LNCAP (cell line): Measurements from ENCODE around the gene PPP2R3A.

Experiments used
- CTCF ChIP-seq: fragments of 450-650 bp; IDR thresholded peaks from 2 replicates; pipeline ENCODE4 v1.5.1; 2017; ENCODE audit warnings: mild to moderate bottlenecking

Gene PPP2R3A

GRCh38 chr3:135964160-135964955 is 1.2 kb upstream of the PPP2R3A start:
- TF ChIP-seq CTCF: no peak

DNA sequence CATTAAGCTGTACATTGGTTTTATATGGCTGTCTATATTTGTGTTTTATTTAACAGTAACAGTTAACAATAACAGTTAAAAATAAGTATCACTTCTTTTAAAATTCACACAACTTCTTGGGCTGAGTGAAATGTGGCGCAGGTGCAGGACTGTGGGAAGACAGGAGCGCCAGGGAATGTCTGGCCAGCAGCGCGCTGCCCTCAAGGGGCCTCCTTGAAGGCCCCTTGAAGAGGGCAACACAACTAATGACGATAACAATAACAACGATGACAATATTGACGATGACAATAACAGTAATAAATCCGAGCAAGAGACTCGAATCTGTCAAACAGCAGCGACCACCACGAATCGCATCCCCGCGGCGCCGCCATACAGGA is 411 bp upstream of the PPP2R3A start:
- no peak for TF ChIP-seq CTCF

DNA sequence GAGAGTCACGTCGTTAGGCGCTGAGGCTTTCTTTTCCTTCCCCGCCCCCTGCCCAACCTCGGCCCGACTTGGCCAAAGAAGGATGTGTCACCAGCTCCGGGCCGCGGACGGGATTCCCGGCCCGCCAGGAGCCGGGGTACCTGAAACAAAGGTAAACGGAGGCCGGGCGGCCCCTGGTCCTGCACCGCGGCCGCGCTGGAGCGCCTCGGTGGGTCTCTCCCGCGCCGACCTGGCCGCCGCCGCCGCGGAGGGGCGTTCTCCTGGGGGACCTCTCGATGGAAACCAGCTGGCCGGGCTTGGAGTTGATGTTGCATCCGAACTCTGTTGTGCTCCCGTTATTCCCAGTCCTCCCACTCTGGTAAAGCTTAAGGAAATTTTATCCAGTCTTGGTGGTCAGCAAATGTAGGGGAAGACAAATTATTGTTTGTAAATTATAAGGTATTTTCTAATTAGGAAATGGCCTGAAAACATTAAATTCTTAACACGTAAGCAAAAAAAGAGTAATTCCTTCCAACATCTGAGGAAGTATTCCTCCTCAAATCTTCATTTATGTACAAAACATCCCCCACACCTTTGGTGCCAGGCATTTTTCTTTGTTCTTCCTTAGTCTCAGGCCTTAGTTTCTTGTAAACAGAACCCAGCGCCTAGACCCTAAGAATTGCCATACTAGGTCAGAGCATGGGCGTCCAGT is 888 bp downstream of the PPP2R3A start:
- no peak for TF ChIP-seq CTCF

DNA sequence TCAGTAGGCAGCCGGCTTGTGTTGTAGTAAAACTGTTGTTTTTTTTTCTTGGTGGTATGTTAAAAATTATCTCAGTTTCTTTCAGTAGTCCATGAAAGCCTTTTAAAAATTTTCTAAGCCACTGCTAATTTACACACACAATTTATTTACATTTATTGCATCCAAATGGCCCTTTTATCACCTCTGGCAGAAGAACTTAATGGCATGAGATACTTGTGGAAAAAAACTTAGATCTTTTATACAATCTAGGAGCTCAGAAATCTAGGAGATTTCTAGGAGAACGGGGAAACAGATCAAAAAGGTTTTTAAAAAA is 1.4 kb downstream of the PPP2R3A start:
- TF ChIP-seq CTCF: no peak

- no peak for TF ChIP-seq CTCF
These were observed 2.3 kb downstream of the PPP2R3A start for GRCh38 chr3:135967867-135968266.

DNA sequence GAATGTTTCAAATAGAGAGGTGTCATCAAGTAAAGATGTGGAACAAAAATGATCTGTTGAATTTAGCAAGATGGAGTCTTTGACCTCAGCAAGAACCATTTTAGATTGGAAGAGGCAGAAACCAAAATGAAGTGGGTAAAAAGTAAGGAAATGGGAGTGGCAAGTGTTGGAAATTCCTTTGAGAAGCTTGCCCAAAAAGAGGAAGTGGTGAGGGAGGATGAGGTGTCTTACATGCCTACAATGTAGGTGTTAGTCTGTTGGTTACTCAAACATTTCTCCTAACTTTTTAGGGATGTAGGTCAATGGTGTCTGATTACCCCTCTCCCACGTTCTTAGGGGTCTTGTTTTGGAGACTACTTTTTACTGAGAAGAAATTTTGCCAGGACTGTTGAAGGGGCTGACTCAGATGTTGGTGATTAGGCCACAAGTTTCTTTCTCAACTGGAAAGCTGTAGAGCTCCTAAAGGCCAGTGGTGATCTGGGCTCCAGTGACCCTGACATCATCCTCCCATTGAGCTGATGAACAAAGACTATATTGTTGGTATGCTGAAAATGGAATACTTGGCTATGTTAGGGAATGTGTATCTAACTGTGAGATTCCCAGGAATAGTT is 5.1 kb downstream of the PPP2R3A start:
- no peak for TF ChIP-seq CTCF

GRCh38 chr3:135973841-135974240 is 8.3 kb downstream of the PPP2R3A start:
- TF ChIP-seq CTCF: no peak
